ENCODE results near the gene ZFP82. TPM values are rescaled to one million over a fixed set of nuclear protein-coding genes. Genes with fewer than 3 reads are reported as not detected.

The ZFP82 gene
- total RNA-seq, 1 experiment from 2014 or later = 20.1 TPM

GRCh38 chr19:36408101-36408500 is 10.3 kb downstream of the ZFP82 start:
- Histone ChIP-seq H2BK12ac (ENCODE audit: insufficient read length, low read depth, low read length) (no peak overlapping the region), H3K56ac (ENCODE audit: insufficient read length, low read depth, low read length) (no peak overlapping the region), H2AK5ac (ENCODE audit: insufficient read length, low read length) (no peak overlapping the region), H2BK5ac (ENCODE audit: insufficient read length, low read length) (no peak overlapping the region), H2AFZ (ENCODE audit: low read length) (no peak overlapping the region), H3K14ac (ENCODE audit: insufficient read depth, low read length) (no peak overlapping the region), H3K79me2 (ENCODE audit: insufficient read depth, low read length) (no peaks in the 10 kb centered on the region; the same call in 1 of the 2 replicates), H2BK15ac (ENCODE audit: low read depth, low read length) (no peak overlapping the region), H3K27ac (ENCODE audit: insufficient read length, low read depth, low read length) (no peak overlapping the region), H3K23me2 (ENCODE audit: insufficient read length, low read depth, low read length, poor library complexity, severe bottlenecking) (no peaks in the 10 kb centered on the region), H3K4me1 (ENCODE audit: insufficient read depth, low read length) (no peaks in the 10 kb centered on the region), H3T11ph (ENCODE audit: low read length) (no peak overlapping the region), H4K5ac (ENCODE audit: insufficient read length, low read depth, low read length) (no peak overlapping the region), H3K79me1 (ENCODE audit: insufficient read depth, low read depth, low read length, poor library complexity, severe bottlenecking) (no peaks in the 10 kb centered on the region), H2BK20ac (ENCODE audit: low read depth, low read length, poor library complexity, severe bottlenecking) (no peak overlapping the region), H3K4ac (ENCODE audit: low read depth, low read length) (no peak overlapping the region), H4K91ac (ENCODE audit: insufficient read length, low read depth, low read length) (no peak overlapping the region), H3K9ac (ENCODE audit: extremely low read depth, insufficient read length, low read length) (no peak overlapping the region), H3K9me3 (ENCODE audit: control insufficient read depth, low read depth, low read length) (no peaks in the 10 kb centered on the region), H4K8ac (replicated peaks; ENCODE audit: insufficient read length, low read depth, low read length) (no peak overlapping the region), H2BK120ac (ENCODE audit: low read depth, low read length, poor library complexity, severe bottlenecking) (no peak overlapping the region), H3K4me2 (ENCODE audit: insufficient read depth, insufficient read length, low read length) (no peak overlapping the region), H3K27me3 (ENCODE audit: insufficient read depth, low read length) (no peaks in the 10 kb centered on the region), H3K23ac (ENCODE audit: insufficient read length, low read depth, low read length) (no peak overlapping the region), H4K20me1 (ENCODE audit: control insufficient read depth, insufficient read depth, insufficient read length) (no peaks in the 10 kb centered on the region), H3K18ac (ENCODE audit: insufficient read length, low read depth, low read length) (no peak overlapping the region)
- Mint-ChIP-seq H3K36me3 (ENCODE audit: insufficient read depth in 1 of 3, low read depth in 3 of 3) (peaks cover 68 to 71% (median 70%) of the 10 kb centered on the region in 3 experiments), H3K4me3 (no peak overlapping the region), H3K27me3 (ENCODE audit: low read depth) (no peaks in the 10 kb centered on the region), H3K4me1 (no peaks in the 10 kb centered on the region), H3K27ac (no peak overlapping the region), H3K9me3 (peaks cover 0 to 4% of the 10 kb centered on the region in 2 experiments; a peak in 2 of 5 replicates)
- DNase-seq = no peak
- WGBS (ENCODE audit: extremely low coverage, insufficient read length, low lambda C conversion rate) = no CpG with 5 or more reads among the region's 3 CpGs
- TF ChIP-seq CTCF (conservative IDR thresholded peaks at IDR 0.05) = no peak
